Activated naive CD8-positive, alpha-beta T cell (primary cell): ENCODE data around the gene CFAP99.
"Not testable (repeated sequence)": the region's sequence is repeated elsewhere in the genome, so short reads cannot be mapped to it uniquely, and the experiment has no call there.

Experiments used
- H3K27ac Mint-ChIP-seq: one replicate; pipeline ENCODE4 v1.8.0; 2021; ENCODE audit warnings: mixed read lengths
- H3K27me3 Mint-ChIP-seq: one replicate; pipeline ENCODE4 v1.8.0; 2021; ENCODE audit warnings: mixed read lengths
- H3K36me3 Mint-ChIP-seq: one replicate; pipeline ENCODE4 v1.8.0; 2021; ENCODE audit warnings: mixed read lengths
- H3K4me1 Mint-ChIP-seq: one replicate; pipeline ENCODE4 v1.8.0; 2021; ENCODE audit warnings: low read depth, mixed read lengths
- H3K4me3 Mint-ChIP-seq: one replicate; pipeline ENCODE4 v1.8.0; 2021; ENCODE audit warnings: mild to moderate bottlenecking, mixed read lengths
- H3K9me3 Mint-ChIP-seq: one replicate; pipeline ENCODE4 v1.8.0; 2021; ENCODE audit warnings: low read depth, mixed read lengths

CFAP99 gene

GRCh38 chr4:2418650-2419571, at the start of gene CFAP99:
Gene CFAP99, plus strand, starts transcription at chr4:2418955.
- Mint-ChIP-seq H3K27ac (peak within 1 kb of the TSS; percentile 58), H3K9me3 (no peaks in the 10 kb centered on the region), H3K4me3 (peak within 1 kb of the TSS; percentile 95), H3K36me3 (no peaks in the 10 kb centered on the region), H3K4me1 (peaks cover 38% of the 10 kb centered on the region), H3K27me3 (peaks cover 13% of the 10 kb centered on the region)

GRCh38 chr4:2370597-2371320, 48.0 kb upstream of the CFAP99 start:
- H3K27ac Mint-ChIP-seq = no peak overlapping the region
- no peaks in the 10 kb centered on the region for H3K4me1 Mint-ChIP-seq

GRCh38 chr4:2371765-2372487, 46.8 kb upstream of the CFAP99 start:
- peaks cover 2% of the 10 kb centered on the region for H3K36me3 Mint-ChIP-seq
- no peaks in the 10 kb centered on the region for H3K4me1 Mint-ChIP-seq
- no peak overlapping the region for H3K4me3 Mint-ChIP-seq
- peaks cover 4% of the 10 kb centered on the region for H3K9me3 Mint-ChIP-seq
- H3K27ac Mint-ChIP-seq = no peak overlapping the region
- H3K27me3 Mint-ChIP-seq = no peaks in the 10 kb centered on the region

More at GRCh38 chr4:2370597-2371320, 48.0 kb upstream of the CFAP99 start:
- peaks cover 2% of the 10 kb centered on the region for H3K36me3 Mint-ChIP-seq
- no peak overlapping the region for H3K4me3 Mint-ChIP-seq
- peaks cover 4% of the 10 kb centered on the region for H3K9me3 Mint-ChIP-seq
- H3K27me3 Mint-ChIP-seq = no peaks in the 10 kb centered on the region

- Mint-ChIP-seq H3K27ac (no peak overlapping the region), H3K4me3 (no peak overlapping the region), H3K27me3 (no peaks in the 10 kb centered on the region), H3K4me1 (no peaks in the 10 kb centered on the region), H3K9me3 (peaks cover 4% of the 10 kb centered on the region), H3K36me3 (peaks cover 2% of the 10 kb centered on the region)
Observed at GRCh38 chr4:2372488-2373030, 46.2 kb upstream of the CFAP99 start.

GRCh38 chr4:2373532-2373931, 45.2 kb upstream of the CFAP99 start:
- H3K9me3 Mint-ChIP-seq = peaks cover 4% of the 10 kb centered on the region
- no peak overlapping the region for H3K27ac Mint-ChIP-seq
- H3K4me1 Mint-ChIP-seq = no peaks in the 10 kb centered on the region
- no peaks in the 10 kb centered on the region for H3K27me3 Mint-ChIP-seq
- peaks cover 2% of the 10 kb centered on the region for H3K36me3 Mint-ChIP-seq
- no peak overlapping the region for H3K4me3 Mint-ChIP-seq

- Mint-ChIP-seq H3K27ac (no peak overlapping the region), H3K4me3 (no peak overlapping the region), H3K27me3 (no peaks in the 10 kb centered on the region), H3K9me3 (no peaks in the 10 kb centered on the region), H3K4me1 (no peaks in the 10 kb centered on the region), H3K36me3 (peaks cover 2% of the 10 kb centered on the region)
Observed at GRCh38 chr4:2375427-2375826, 43.3 kb upstream of the CFAP99 start.

- no peaks in the 10 kb centered on the region for H3K9me3 Mint-ChIP-seq
- H3K4me1 Mint-ChIP-seq = no peaks in the 10 kb centered on the region
- no peak overlapping the region for H3K4me3 Mint-ChIP-seq
- H3K36me3 Mint-ChIP-seq = peaks cover 6% of the 10 kb centered on the region
- no peaks in the 10 kb centered on the region for H3K27me3 Mint-ChIP-seq
- H3K27ac Mint-ChIP-seq = no peak overlapping the region
Observed at GRCh38 chr4:2377241-2377640, 41.5 kb upstream of the CFAP99 start.

- H3K4me1 Mint-ChIP-seq = peaks cover 3% of the 10 kb centered on the region
- peaks cover 6% of the 10 kb centered on the region for H3K36me3 Mint-ChIP-seq
- H3K9me3 Mint-ChIP-seq = no peaks in the 10 kb centered on the region
- no peak overlapping the region for H3K27ac Mint-ChIP-seq
- no peaks in the 10 kb centered on the region for H3K27me3 Mint-ChIP-seq
- no peak overlapping the region for H3K4me3 Mint-ChIP-seq
Observed at GRCh38 chr4:2378401-2378800, 40.4 kb upstream of the CFAP99 start.

GRCh38 chr4:2378898-2379297, 39.9 kb upstream of the CFAP99 start:
- Mint-ChIP-seq H3K4me1 (peaks cover 3% of the 10 kb centered on the region), H3K4me3 (no peak overlapping the region), H3K9me3 (no peaks in the 10 kb centered on the region), H3K27me3 (no peaks in the 10 kb centered on the region), H3K27ac (no peak overlapping the region), H3K36me3 (peaks cover 5% of the 10 kb centered on the region)

GRCh38 chr4:2380589-2380988, 38.2 kb upstream of the CFAP99 start:
- H3K36me3 Mint-ChIP-seq, H3K27me3 Mint-ChIP-seq, H3K27ac Mint-ChIP-seq, H3K4me3 Mint-ChIP-seq, H3K4me1 Mint-ChIP-seq, H3K9me3 Mint-ChIP-seq: not testable (repeated sequence)

GRCh38 chr4:2382769-2383202, 36.0 kb upstream of the CFAP99 start:
- H3K27me3 Mint-ChIP-seq, H3K9me3 Mint-ChIP-seq, H3K36me3 Mint-ChIP-seq, H3K4me1 Mint-ChIP-seq, H3K4me3 Mint-ChIP-seq, H3K27ac Mint-ChIP-seq: not testable (repeated sequence)

GRCh38 chr4:2383220-2383631, 35.5 kb upstream of the CFAP99 start:
- not testable (repeated sequence) for H3K27me3 Mint-ChIP-seq, H3K9me3 Mint-ChIP-seq, H3K4me3 Mint-ChIP-seq, H3K36me3 Mint-ChIP-seq, H3K27ac Mint-ChIP-seq, H3K4me1 Mint-ChIP-seq

GRCh38 chr4:2383760-2384159, 35.0 kb upstream of the CFAP99 start:
- H3K36me3 Mint-ChIP-seq = peaks cover 5% of the 10 kb centered on the region
- H3K27ac Mint-ChIP-seq = no peak overlapping the region
- no peaks in the 10 kb centered on the region for H3K9me3 Mint-ChIP-seq
- H3K4me1 Mint-ChIP-seq = peaks cover 3% of the 10 kb centered on the region
- no peak overlapping the region for H3K4me3 Mint-ChIP-seq
- no peaks in the 10 kb centered on the region for H3K27me3 Mint-ChIP-seq

- Mint-ChIP-seq H3K4me3 (no peak overlapping the region), H3K36me3 (peaks cover 5% of the 10 kb centered on the region), H3K27ac (no peak overlapping the region), H3K27me3 (no peaks in the 10 kb centered on the region), H3K9me3 (no peaks in the 10 kb centered on the region), H3K4me1 (peaks cover 3% of the 10 kb centered on the region)
Observed at GRCh38 chr4:2384245-2384644, 34.5 kb upstream of the CFAP99 start.

GRCh38 chr4:2385516-2385915, 33.2 kb upstream of the CFAP99 start:
- Mint-ChIP-seq H3K36me3 (peaks cover 5% of the 10 kb centered on the region), H3K4me1 (peaks cover 3% of the 10 kb centered on the region), H3K9me3 (no peaks in the 10 kb centered on the region), H3K27me3 (no peaks in the 10 kb centered on the region), H3K4me3 (no peak overlapping the region), H3K27ac (no peak overlapping the region)
